HG02970 (cell line): ENCODE data around the gene DECR2.
"Not testable (repeated sequence)": the region's sequence is repeated elsewhere in the genome, so short reads cannot be mapped to it uniquely, and the experiment has no call there.

ENCODE experiments used
- ATAC-seq: cut with Tn5 transposase; IDR thresholded peaks from one replicate; pipeline ENCODE4 v1.9.1; 2021; ENCODE audit warnings: mild to moderate bottlenecking, moderate library complexity, moderate number of reproducible peaks; ENCODE audit not compliant: unreplicated experiment, low FRiP score

The DECR2 gene

DNA sequence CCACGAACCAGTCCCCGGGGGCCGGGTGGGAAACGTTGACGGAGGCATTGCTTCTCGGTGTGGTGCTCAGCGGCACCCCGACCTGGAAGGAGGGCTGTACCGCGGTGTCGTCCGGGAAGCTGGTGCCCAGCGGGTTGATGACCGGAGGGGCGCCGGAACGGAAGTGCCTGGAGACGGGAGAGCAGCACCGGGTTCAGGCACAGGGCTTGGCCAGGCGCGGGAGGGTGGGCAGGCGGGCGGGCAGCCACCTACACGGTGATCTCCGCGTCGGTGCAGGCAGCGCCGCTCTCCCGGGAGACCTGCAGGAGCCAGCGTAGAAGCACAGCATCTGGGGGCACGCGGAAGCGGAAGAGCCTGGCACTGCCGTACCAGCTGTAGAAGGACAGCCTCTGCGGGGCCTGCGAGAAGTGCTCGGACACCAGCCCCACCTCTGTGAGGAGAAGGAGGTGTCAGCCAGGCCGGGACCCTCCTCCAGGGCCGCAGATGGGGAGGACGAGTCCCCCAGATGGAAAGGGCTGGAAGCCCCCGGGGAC, 24.2 kb upstream of the DECR2 start:
- ATAC-seq, result no peak

DNA sequence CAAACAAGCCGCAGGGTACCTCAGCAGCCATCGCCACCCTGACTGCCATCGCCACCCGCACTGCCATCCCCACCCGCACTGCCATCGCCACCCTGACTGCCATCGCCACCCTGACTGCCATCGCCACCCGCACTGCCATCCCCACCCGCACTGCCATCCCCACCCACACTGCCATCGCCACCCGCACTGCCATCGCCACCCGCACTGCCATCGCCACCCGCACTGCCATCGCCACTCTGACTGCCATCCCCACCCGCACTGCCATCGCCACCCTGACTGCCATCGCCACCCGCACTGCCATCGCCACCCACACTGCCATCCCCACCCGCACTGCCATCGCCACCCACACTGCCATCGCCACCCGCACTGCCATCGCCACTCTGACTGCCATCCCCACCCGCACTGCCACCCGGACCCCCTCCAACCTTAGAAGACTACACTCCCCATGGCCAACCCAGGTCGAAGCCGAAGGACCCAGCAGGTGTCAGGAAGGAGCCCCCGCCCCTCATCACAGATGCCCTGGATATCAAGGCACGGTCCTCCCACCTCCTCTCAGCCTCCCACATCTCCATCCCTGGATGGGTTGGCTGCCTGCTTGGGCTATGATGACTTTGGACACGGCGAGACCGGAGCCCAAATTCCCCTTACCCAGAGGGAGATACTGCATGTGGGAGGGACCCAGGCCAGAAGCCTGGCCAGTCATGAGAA, 23.4 kb upstream of the DECR2 start:
- ATAC-seq, result not testable (repeated sequence)

DNA sequence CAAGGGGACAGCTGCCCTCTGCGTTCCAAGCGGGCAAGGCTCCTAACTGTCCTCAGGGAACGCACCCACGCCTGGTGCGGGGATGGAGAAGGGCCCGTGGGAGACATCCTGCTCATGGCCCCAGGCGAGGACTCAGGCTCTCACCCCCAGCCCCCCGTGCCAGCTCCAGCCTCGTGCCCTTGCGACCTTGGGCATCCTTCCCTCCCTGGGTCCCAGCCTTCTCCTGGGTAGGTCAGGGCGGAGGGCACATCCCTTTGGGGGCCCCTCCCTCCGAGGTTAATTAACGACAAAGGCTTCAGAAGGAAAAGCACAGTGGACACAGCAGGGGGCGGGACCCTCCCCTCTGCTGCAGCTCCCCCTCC, 22.9 kb upstream of the DECR2 start:
- ATAC-seq, result no peak

DNA sequence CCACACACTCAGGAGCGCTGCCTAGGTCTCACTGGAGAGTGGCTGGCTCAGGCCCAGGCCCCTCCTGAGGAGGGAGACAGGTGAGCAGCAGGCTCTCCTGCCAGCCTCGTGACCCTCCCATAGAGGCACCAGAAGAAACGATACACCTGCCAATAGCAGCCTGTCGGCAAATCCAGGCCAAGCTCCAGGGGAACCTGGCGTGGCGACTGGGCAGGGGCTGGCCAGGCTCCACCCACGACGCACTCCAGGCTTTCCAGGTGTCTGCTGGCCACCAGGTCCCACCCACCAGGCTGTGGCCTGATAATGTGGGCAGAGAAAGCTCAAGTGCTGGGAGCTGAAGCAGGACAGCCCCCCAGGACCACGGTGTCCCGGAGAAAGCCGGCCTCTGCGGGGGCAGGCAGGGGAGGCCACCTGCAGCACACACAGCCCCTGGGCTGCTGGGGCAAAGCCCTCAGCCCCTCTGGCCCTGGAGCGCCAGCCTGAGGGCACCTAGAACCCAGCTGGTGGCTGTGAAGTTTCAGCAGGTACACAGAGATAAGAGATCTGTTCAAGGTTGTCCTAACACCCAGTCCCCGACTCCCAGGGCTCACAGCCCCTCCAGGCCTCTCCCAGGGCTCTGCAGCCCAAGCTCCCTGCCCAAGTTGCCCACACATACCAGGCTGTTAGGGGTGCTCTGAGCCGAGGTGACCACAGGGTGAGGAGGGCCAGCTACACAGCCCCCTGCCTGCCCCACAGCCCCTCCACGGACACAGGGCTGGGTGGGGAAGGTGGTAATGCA, 22.3 kb upstream of the DECR2 start:
- ATAC-seq, result no peak

DNA sequence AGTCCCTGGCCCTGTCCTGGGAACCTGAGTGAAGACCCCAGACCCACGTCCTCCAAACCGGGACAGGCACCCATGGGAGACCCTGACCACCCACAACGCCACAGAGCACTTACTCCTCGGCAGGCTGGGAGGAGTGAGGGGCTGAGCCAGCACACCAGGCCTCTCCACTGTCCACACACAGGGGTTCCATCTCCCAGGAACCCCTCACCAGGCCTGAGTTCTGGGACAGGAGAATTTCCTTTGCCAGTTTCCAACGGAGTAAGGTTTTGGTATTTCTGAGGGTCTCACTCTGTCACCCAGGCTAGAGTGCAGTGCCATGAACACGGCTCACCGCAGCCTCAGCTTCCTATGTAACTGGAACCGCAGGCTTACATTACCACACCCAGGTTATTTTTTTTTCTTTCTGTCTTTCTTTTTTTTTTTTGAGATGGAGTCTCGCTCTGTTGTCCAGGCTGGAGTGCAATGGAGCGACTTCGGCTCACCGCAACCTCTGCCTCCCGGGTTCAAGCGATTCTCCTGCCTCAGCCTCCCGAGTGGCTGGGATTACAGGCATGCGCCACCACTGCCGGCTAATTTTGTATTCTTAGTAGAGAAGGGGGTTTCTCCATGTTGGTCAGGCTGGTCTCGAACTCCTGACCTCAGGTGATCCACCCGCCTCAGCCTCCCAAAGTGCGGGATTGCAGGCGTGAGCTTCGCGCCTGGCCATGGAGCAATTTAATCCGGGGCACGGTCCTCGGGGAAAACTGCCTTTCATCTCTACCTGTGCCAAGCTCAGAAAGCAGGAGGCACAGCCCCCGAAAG, 21.5 kb upstream of the DECR2 start:
- ATAC-seq, result no peak

DNA sequence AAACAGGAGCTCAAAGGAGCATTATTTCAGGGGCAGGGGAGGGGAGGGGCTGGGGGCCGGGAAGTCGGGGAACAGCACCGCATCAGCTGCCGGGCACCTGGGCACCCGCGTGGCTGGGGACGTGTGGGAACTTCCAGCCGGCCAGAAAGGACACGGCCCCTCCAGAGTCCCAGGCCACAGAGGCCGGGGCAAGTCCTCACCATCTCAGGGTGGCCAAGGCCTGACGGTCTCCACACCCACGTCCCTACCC, 21.0 kb upstream of the DECR2 start:
- ATAC-seq, result no peak

DNA sequence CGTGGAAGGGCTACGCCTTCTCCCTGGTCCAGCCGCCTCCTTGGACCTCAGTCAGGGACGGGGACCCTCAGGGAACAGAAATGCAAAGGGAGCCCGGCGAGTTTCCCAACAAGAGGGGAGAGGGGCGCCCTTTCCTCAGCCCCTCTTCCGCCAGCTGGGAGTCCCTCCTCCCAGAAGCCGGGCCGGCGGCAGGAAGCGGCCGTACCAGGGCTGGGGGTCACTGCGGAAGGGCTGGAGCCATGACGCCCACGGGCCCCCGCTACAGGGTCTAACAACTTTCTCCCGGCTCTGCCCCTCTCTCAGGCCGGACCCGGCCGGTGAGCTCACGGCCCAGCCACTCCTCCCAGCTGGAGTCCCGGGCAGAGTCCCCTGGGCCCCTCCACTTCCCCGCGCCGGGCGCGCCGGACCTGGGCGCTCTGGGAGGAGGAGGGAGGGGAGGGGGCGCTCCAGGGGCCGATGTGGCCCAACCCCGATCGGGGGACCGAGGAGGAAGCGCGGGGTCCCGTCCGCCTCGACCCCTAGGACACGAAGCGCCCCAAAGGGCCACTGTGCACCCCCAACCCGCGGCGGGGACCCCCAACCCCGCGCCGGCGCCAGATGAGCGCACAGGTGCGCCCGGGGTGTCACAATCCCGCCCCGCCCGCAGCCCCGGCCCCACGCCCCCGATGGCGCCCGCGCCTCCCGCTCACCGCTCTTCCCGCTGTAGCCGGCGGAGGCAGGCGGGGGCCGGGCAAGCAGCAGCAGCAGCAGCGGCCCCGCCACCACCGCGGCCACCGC, 20.5 kb upstream of the DECR2 start:
- ATAC-seq, result peak; percentile 6

DNA sequence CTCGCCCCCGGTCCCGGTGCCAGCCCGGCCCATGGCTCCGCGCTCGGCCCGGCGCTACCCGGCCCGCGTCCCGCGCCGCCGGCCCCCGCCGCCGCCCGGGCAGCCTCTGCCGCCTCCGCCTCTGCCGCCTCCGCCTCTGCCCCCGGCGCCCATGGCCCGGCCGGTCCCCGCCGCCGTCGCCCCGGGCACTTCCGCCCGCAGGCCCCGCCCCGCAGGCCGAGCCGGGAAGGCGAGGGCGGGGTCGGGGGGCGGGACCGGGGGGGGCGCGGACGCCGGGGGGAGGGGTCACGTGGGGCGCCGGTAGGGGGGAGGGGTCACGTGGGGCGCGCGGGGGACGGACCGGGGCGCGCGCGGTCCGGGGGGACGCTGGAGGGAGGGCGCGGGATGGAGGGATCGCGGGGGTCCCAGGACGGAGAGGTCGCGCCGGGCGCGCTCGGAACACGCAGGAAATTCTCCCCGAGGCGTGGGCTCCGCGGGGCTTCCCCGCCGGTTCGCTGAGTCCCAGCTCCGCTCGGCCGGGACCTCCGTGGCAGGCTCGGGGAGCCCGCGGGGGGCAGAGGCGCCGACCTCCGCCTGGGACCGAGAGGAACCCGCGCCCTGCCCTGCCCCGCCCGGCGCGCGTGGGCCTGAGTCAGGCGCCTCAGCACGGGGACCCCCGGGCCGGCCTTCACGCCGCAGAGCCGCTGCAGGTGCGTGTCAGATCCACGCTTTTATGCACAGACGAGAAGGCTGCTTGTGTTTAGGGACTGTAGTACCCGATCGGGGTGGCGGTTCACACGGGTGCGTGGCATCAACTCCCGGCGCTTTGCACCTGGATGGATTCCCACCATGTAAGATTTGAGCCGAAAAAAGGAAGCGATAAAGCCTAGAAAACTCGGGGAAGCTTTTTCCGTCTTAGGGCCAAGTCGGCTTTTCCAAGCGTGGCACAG, 19.6 kb upstream of the DECR2 start, which contains the start of gene PGAP6:
PGAP6 (minus strand) TSS at position 190 of the 929 bp plus-strand sequence; CDS start at position 33, 157 bp downstream.
- peak; percentile 65 for ATAC-seq

DNA sequence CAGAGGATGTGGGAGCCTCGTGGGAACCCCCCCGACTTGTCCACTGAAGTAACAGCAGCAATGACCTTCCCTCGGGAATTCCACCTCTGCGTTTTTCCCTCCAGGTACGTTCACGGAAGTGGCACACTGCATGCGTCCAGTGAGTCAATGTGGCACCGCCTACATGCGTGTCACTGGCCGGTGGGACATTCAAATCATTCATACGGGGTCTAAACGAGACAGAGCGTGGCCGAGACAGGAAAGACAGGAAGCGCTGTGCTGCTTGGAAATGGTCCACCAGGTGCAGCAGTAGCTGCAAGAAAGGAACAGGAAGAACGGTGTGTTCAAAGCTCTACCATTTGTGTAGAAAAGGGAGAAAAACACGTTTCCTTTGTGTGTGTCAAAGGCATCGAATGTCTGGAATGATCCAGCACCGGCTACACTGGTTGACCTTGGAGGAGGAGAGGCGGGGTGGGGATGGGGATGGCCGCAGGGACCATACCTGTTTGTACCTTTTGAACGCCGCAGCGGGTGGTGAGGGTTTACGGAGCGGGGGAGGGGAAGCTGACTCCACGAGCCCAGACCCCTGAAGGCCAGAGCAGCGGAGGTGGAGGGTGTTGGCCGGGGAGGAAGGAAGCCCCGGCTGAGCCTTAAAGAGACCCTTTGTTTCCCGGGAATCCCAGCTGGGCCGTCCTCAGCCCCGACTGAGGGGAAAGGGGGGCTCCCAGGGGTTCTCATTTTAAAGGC, 18.2 kb upstream of the DECR2 start:
- ATAC-seq, result no peak

DNA sequence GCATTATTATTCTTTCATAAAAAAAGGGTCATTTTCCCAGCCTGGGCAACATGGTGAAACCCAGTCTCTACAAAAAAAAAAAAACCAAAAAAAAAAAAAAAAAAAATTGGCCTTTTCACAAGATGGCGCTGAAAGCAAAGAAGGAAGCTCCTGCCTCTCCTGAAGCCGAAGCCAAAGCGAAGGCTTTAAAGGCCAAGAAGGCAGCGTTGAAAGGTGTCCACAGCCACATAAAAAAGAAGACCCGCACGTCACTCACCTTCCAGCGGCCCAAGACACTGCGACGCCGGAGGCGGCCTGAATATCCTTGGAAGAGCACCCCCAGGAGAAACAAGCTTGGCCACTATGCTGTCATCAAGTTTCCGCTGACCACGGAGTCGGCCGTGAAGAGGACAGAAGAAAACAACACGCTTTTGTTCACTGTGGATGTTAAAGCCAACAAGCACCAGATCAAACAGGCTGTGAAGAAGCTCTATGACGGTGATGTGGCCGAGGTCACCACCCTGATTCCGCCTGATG, 15.0 kb upstream of the DECR2 start:
- ATAC-seq, result no peak

DNA sequence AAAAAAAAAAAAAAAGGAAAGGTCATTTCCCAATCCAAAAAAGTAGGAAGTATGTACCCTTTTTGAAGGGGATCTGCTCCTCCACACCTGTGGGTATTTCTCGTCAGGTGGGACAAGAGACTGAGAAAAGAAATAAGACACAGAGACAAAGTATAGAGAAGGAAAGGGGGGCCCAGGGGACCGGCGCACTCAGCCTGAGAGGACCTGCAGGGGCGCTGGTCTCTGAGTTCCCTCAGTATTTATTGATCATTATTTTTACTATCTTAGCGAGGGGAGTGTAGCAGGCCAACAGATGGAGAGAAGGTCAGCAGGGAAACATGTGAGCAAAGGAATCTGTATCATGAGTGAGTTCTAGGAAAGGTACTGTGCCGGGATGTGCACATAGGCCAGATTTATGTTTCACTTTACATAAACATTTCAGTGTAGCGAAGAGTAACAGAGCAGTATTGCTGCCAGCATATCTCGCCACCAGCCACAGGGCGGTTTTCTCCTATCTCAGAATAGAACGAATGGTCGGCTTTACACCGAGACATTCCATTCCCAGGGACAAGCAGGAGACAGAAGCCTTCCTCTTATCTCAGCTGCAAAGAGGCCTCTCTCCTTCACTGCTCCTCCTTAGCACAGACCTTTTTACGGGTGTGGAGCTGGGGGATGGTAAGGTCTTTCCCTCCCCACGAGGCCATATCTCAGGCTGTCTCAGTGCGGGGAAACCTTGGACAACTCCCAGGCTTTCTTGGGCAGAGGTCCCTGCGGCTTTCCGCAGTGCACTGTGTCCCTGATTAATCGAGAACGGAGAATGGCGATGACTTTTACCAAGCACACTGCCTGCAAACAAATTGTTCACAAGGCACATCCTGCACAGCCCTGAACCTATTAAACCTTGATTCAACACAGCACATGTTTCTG, 13.7 kb upstream of the DECR2 start:
- not testable (repeated sequence) for ATAC-seq

DNA sequence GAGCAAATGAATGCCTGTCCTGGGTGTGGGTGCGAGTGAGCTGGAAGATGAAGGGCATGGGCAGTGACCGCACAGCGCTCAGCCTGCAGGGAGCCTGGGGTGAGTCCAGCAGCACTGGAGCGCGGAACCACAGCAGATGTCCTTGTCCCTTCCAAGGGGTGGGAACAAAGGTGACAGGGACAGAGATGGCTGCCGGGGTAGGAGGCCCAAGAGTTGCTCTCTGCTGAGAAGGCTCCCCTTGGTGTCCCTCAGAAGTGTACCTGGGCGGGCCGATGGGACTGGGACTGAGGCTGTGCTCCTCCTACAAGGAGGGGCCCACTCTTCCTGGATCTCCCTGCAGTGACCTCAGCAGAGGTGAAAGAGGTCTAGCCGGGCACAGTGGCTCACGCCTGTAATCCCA, 12.3 kb upstream of the DECR2 start:
- no peak for ATAC-seq

DNA sequence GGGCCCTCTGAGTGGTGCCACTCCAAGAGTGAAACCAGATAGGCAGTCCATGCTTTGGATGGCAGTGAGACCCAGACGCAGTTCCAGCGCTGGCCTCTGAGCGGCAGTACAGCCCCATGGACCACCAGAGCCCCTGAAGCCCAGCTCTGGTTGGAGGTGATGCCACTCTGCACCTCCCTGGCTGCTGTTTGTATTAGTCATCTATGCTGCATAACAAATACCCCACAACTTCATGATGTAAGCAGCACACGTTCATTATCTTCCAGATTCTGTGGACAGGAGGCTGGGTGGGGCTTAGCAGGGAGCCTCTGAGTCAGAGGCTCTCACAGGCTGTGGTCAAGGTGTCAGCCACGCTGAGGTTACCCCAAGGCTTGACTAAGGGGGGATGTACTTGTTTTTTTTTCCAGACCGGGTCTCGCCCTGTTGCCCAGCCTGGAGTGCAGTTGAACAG, 9.8 kb upstream of the DECR2 start:
- no peak for ATAC-seq

DNA sequence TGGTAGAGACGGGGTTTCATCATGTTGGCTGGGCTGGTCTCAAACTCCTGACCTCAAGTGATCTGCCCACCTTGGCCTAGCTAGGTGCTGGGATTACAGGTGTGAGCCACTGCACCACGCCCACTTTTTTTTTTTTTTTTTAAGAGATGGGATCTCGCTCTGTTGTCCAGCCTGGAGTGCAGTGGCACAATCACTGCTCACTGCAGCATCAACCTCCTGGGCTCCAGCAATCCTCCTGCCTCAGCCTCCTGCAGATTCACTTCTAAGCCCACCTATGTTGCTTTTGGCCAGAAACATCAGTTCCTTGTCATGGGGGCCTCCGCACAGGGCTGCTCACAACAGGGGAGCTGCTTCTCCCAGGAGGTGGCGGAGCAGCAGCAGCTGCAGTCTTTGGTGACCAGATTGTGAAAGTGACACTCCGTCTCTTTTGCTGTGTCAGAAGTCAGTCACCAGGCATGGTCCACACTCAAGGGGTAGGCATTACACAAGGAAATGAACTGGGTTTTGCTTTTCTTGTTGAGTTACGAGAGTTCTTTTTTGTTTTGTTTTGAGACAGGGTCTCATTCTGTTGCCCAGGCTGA, 9.1 kb upstream of the DECR2 start:
- no peak for ATAC-seq

DNA sequence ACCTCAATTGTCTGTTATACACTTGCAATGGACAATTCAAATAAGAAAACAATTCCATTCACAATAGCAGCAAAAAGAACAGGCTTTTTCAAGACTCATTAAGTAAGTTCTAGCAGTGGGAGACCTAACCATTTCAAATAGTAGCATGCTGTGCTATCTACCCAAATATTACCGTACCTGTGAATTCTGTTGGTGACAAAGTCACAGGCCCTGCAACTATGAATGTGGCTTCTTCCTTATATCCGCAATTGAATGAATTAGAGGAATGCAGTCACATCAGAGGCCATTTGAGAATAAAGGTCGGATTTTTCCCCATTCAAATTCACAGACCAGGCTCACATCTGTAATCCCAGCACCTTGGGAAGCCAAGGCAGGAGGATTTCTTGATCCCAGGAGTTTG, 5.5 kb upstream of the DECR2 start:
- no peak for ATAC-seq

DNA sequence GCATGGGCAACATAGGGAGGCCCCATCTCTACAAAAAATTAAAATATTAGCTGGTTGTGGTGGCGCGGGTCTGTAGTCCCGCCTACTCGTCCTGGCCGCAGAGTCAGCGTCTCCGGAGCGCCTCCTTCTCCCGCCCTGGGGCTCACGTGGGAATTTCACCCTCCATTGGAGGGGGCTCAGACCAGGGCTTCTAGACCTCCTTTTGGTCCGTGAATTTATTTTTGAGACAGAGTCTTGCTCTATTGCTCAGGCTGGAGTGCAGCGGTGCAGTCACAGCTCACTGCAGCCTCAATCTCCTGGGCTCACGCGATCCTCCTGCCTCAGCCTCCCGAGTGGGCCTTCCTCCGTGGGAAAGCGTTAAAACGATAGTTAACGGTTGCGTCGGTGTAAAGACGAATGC, 5.1 kb upstream of the DECR2 start:
- ATAC-seq, result no peak

DNA sequence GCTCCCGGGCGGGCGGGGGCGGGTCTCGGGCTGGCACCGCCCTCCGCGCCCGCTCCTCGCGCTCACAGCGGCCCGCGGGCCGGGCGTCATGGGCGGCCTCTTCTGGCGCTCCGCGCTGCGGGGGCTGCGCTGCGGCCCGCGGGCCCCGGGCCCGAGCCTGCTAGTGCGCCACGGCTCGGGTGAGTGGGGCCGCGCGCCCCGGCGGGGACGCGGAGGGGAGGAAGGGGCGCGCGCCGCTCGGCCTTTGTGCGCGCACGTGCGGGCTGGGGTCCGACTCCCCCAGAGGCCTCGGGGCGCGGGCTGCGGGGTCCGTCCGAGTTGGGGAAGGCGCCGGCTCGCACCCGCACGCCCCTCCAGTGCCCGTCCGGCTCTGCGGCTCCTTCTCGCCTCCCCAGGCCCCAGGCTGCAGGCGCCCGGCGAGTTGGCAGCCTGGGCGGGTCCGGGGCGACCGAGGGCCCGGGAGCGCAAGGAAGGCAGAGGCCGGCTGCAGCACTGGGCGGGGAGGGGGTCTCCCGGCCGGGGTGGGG, 4.5 kb upstream of the DECR2 start, which contains the start of gene NME4:
NME4 (plus strand) TSS at position 65 of the 527 bp plus-strand sequence; CDS start at position 89, 24 bp downstream.
- no peak for ATAC-seq
